ENCODE results near the gene UQCRC2.

DNA sequence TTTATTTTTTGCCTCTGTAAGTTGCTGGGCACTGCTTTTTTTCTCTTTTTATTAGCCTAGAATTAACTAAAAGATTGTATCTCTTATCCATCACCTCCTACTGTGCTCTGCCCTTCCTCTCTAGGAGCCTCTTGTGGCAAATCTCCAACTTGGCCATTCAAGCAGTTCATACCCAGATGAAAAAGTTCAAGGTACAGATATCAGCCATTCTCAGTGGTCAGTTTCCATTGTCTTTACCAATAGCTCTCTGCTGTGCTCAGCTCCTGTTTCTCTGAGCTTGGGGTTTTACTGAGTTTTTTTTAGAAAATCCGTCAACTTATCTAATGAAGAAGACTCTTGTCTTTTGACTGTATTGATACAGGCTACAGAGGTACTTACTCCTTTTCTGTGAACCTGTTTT, 70.3 kb downstream of the UQCRC2 start:
- TF ChIP-seq, protein P1, sequence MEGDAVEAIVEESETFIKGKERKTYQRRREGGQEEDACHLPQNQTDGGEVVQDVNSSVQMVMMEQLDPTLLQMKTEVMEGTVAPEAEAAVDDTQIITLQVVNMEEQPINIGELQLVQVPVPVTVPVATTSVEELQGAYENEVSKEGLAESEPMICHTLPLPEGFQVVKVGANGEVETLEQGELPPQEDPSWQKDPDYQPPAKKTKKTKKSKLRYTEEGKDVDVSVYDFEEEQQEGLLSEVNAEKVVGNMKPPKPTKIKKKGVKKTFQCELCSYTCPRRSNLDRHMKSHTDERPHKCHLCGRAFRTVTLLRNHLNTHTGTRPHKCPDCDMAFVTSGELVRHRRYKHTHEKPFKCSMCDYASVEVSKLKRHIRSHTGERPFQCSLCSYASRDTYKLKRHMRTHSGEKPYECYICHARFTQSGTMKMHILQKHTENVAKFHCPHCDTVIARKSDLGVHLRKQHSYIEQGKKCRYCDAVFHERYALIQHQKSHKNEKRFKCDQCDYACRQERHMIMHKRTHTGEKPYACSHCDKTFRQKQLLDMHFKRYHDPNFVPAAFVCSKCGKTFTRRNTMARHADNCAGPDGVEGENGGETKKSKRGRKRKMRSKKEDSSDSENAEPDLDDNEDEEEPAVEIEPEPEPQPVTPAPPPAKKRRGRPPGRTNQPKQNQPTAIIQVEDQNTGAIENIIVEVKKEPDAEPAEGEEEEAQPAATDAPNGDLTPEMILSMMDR (IDR thresholded peaks at IDR 0.05): no peak
- TF ChIP-seq POLR2A (IDR thresholded peaks at IDR 0.05): no peak

Measured in adrenal gland (tissue), 5 donors.